Omental fat pad (tissue), 4 donors: Measurements from ENCODE around the gene RAB3B. TPM values are rescaled to one million over a fixed set of nuclear protein-coding genes. Genes with fewer than 3 reads are reported as not detected.
"Not testable (repeated sequence)": the region's sequence is repeated elsewhere in the genome, so short reads cannot be mapped to it uniquely, and the experiment has no call there.

ENCODE experiments used
- ATAC-seq: fragments of 150-250 bp; one replicate; pipeline ENCODE4 v1.9.1; 2016; ENCODE audit warnings: mild to moderate bottlenecking, moderate library complexity; ENCODE audit not compliant: low FRiP score
- DNase-seq: peaks from one replicate; pipeline ENCODE4 v3.0.0-alpha.2; 2019; ENCODE audit warnings: low spot score
- total RNA-seq, 4 donors: library from RNA; depleted of rRNA; stranded (reverse); fragments of >200 nt; gene quantifications; one replicate each; pipeline ENCODE4 v1.1.0, GENCODE V29; 2016
- TF ChIP-seq, protein P1 (sequence below), 3 donors: fragments of 450-650 bp; IDR thresholded peaks; one replicate each; pipeline ENCODE4 v1.5.1; 2016 to 2017; ENCODE audit warnings: antibody characterized with exemption in 3 of 3, mild to moderate bottlenecking in 3 of 3, moderate library complexity in 2 of 3

Gene RAB3B
- total RNA-seq, 4 donors from 2014 or later, result under 0.01 to 0.12 (median under 0.01) TPM; not detected in 1

- DNase-seq, result no peak
- ATAC-seq, result no peak
- TF ChIP-seq, protein P1, sequence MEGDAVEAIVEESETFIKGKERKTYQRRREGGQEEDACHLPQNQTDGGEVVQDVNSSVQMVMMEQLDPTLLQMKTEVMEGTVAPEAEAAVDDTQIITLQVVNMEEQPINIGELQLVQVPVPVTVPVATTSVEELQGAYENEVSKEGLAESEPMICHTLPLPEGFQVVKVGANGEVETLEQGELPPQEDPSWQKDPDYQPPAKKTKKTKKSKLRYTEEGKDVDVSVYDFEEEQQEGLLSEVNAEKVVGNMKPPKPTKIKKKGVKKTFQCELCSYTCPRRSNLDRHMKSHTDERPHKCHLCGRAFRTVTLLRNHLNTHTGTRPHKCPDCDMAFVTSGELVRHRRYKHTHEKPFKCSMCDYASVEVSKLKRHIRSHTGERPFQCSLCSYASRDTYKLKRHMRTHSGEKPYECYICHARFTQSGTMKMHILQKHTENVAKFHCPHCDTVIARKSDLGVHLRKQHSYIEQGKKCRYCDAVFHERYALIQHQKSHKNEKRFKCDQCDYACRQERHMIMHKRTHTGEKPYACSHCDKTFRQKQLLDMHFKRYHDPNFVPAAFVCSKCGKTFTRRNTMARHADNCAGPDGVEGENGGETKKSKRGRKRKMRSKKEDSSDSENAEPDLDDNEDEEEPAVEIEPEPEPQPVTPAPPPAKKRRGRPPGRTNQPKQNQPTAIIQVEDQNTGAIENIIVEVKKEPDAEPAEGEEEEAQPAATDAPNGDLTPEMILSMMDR (IDR thresholded peaks at IDR 0.05), result no peak
Observed at GRCh38 chr1:52032124-52032784, 41.8 kb upstream of the RAB3B start.

DNA sequence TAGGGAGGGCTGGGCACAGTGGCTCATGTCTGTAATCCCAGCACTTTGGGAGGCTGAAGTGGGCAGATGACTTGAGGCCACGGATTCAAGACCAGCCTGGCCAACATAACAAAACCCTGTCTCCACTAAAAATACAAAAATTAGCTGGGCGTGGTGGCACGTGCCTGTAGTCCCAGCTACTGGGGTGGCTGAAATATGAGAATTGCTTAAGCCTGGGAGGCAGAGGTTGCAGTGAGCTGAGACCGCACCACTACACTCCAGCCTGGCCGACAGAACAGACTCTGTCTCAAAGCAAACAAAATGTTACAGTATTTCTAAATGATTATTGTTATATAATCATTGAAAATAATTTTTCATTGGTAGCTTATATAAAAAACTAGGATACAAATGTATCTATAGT is 38.3 kb upstream of the RAB3B start:
- ATAC-seq, DNase-seq: not testable (repeated sequence)

- no peak for ATAC-seq
Observed at GRCh38 chr1:52028328-52028727, 37.8 kb upstream of the RAB3B start.

DNA sequence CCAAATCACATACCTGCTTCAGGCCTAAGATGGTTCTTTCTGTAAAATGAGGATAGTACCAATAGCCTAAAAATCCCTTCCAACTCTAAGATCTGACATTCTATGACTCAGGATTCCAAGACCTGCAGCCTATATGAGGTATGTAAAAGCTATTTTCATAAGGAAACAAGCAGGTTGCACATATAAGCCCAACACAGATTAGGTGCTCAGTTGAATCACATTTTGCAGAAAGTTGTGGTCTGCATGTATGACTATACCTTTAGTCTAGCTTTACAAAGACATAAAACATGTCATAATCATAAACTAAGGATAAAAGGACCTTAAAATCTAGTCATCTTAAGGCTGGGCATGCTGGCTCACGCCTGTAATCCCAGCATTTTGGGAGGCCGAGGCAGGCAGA is 35.8 kb upstream of the RAB3B start:
- DNase-seq, result no peak
- no peak for ATAC-seq
- TF ChIP-seq, protein P1 (IDR thresholded peaks at IDR 0.05), result no peak

More at GRCh38 chr1:52028328-52028727, 37.8 kb upstream of the RAB3B start:
- no peak for DNase-seq
- TF ChIP-seq, protein P1 (IDR thresholded peaks at IDR 0.05), result no peak

DNA sequence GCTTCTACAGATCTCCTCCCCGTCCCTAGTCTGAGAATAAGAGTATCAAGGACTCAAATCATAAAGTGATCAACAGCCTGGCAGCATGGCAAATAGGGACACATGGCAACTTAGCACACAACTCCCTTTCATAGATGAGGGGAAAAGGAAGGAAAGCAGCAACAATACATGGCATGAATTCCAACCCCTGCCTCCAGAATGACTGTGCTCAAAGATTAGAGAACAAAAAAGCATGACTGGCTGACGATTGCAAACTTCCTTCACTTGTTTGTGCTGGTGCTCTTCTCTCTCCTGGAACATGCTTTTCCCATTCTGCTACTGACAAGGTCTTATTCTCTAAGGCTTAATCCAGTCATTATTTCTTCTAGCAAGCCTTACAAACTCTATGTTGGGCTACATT is 31.6 kb upstream of the RAB3B start:
- TF ChIP-seq, protein P1 (IDR thresholded peaks at IDR 0.05), result no peak
- ATAC-seq (no peak), DNase-seq (no peak)

DNA sequence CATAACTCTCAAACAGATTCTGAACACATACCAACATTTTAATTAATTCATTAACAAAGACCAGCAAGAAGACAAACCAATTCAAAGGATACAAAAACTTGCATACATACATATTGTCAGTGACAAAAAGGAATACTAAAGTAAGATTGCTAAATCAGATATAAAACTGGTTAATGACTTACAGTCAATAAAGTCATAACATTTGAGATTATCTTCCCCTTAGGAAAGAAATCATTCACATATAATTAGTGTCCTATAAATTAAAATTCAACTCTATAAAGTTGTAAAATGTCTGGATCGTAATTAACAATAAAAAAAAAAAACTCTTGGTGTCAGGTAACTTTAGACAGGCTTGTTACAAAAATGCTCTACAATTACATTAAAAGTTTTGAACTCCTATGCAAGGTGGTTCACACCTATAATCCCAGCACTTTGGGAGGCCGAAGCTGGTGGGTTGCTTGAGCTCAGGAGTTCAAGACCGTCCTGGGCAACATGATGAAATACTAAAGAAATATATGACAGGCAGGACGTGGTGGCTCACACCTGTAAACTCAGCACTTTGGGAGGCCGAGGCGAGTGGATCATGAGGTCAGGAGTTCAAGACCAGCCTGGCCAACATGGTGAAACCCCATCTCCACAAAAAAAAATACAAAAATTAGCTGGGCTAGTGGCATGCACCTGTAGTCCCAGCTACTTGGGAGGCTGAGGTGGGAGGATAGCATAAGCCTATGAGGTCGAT is 17.7 kb upstream of the RAB3B start:
- DNase-seq (no peak), ATAC-seq (no peak)
- TF ChIP-seq, protein P1 (IDR thresholded peaks at IDR 0.05), result no peak

DNA sequence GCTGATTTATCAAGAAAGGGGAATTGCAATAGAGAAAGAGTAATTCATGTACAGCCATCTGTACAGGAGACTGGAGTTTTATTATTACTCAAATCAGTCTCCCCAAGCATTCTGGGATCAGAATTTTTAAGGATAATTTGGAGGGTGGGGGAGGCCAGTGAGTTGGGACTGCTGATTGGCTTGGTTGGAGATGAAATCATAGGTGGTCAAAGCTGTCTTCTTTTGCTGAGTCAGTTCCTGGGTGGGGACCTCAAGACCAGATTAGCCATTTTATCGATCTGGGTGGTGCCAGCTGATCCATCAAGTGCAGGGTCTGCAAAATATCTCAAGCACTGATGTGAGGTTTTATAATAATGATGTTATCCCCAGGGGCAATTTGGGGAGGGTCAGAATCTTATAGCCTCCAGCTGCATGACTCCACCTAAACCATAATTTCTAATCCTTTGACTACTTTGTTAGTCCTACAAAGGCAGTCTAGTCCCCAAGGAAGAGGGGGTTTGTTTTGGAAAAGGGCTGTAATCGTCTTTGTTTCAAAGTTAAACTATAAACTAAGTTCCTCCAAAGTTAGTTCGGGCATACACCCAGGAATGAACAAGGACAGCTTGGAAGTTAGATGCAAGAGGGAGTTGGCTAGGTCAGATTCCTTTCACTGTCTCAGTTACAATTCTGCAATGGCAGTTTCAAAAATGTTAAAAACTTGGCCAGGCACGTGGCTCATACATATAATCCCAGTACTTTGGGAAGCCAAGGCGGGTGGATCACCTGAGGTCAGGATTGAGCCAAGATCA is 16.9 kb upstream of the RAB3B start:
- ATAC-seq (no peak), DNase-seq (no peak)
- TF ChIP-seq, protein P1 (IDR thresholded peaks at IDR 0.05), result no peak

GRCh38 chr1:52006081-52006553 is 15.6 kb upstream of the RAB3B start:
- DNase-seq, ATAC-seq: not testable (repeated sequence)

DNA sequence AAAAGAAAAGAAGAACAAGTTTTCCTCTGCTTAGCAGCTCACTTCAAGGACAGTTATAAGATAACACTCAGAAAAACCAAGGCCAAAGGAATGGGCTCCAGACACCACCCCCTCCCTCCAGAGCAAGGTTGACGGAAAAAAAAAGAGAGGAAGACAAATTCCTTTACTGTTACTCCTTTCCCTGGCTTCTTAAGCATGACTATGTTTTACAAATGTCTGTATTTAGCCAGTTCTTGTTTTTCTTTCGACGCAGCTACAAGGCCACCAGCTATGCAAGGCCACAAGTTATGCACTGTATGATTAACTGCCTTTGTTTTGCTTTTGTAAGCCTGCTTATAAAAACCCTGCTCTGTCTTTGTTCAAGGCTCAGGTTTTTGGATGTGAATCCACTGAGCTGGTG is 15.0 kb upstream of the RAB3B start:
- not testable (repeated sequence) for ATAC-seq, DNase-seq
